ENCODE results near the gene BLCAP.
"Not testable (repeated sequence)": the region's sequence is repeated elsewhere in the genome, so short reads cannot be mapped to it uniquely, and the experiment has no call there.

The BLCAP gene

DNA sequence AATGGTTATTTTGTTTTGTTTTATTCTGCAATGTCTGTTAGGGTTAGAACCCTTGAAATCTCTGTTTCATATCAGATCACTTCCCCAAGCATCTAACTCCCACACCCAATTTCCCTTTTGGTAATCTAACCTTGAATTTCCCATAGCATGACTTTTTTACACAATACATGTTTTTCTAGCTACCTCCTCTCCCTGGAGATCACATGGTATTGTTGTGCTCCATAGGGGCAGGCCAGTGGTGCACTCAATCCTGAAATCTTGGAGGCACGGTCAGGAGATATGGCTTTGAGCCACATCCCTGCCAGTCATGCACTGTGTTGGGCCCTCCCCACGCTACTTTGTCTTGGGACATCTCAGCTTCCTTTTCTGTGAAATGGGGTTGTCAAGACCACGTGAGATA, 43.3 kb downstream of the BLCAP start:
- no peak for DNase-seq (ENCODE audit: low read depth in 2 of 2)

DNA sequence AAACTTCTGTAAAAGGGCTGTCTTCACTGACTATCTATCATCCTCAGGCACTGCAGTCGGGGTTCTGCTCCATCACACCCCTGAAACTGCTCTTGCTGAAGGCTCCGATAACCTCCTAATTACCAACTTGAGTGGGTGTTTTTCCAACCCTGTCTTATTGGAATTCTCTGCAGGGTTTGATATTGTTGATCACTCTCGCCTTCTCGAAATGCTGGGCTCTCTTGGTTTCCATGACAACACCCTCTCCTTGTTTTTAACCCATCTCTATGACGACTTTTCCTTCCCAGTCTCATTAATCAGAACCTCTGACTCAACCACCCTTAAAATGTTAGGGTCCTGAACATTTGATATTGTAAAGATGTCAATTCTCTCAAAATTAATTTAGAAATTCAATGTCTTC, 46.1 kb downstream of the BLCAP start:
- DNase-seq (ENCODE audit: low read depth in 2 of 2), result no peak

DNA sequence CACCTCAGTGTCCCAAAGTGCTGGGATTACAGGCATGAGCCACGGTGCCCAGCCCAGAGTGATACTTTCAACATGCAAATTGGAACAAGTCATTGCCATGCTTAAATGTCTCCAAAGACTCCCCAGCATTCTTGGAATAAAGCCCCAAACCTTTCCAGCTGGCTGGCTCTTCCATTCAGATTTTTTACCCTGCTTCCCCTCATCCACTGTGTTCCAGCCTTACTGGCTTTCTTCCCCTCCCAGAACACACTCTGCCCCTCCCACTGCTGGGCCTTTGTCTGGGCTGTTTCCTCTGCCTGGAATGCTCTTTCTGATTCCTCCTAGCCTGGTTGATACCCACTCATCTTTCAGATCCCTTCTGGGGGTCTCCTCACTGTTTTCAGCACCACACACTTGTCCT, 46.8 kb downstream of the BLCAP start:
- DNase-seq (ENCODE audit: low read depth in 2 of 2), result no peak

DNA sequence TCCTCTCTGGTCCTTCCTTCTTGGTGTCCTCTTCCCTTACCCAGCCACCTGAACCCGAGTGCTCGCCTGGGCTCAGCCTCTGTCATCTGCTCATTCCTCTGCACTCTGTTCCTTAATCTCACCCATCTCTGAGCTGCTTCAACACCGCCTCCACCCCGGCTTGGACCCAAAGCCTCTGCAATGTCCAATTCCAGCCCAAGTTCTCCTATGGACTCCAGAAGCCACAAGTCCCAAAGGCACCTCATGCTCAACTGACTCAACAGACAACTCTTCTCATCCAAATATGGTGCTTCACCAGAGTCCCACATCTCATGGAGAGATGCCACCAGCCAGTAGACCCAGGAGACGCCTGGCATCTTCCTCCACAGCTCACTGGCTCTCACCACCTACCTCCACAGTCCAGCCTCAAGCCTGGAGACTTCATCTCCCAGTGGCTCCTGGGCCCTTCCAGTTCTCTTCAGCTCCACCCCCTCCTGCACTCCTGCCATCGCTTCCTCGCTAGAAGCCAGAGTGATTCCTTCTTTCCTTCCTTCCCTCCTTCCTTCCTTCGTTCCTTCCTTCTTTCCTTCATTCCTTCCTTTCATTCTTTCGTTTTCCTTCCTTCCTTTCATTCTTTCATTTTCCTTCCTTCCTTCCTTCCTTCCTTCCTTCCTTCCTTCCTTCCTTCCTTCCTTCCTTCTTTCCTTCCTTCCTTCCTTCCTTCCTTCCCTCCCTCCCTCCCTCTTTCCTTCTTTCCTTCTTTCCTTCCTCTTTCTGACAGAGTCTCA, 47.6 kb downstream of the BLCAP start:
- DNase-seq (ENCODE audit: low read depth in 2 of 2), result no peak

DNA sequence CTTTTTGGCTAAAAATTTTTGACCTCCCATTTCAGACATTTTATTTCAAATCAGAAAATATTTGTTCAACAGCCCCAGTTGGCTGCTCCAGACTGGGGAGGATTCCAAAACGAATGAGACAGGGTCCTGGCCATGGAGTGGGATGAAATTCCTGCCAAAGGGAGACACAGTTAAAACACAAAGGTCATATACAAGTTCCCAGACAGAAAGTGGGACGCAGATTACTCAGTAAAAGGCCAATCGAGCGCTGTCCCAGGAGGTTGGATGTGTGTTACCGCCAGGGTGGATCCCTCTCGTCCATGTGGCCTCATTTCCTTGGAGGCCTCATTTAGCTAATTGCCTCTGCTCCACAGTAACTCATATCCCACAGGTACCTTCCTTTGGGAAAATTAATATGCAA, 48.4 kb downstream of the BLCAP start:
- no peak for DNase-seq (ENCODE audit: low read depth in 2 of 2)

DNA sequence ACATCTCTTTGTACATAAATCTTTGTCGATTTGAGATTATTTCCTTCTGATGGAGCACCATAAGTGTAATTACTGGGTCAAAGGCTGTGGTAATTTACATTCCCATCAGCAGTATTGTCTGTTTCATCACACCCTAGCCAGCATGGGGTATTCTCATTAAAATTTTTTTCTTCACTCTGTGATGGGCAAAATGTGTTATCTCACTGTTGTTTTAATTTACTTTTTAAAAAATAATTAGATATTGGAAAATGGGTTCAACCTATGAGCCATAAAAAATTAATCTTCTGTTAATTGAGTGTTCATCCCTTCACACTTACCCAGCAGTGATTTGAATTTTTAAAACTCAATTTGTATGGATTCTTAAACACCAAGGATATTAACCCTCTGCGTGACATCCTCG, 50.6 kb downstream of the BLCAP start:
- DNase-seq (ENCODE audit: low read depth in 2 of 2), result no peak

DNA sequence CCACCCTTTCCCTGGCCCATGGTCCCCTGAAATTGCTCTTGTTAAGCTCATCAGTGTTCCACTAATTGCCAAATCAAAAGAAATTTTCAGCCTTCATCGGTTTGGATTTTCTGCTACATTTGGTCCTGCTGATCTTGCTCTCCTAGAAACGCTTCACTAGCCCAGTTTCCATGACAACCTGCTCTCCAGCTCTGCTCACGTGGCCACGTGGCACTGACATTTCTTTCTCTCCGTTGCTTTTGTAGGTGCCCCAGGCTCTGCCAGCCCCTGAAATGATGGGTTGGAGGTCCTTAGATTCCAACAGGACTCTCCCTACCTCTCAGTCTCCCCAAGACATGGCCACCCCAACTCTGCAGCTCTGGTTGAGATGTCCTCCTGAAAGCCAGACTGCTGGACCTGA, 52.4 kb downstream of the BLCAP start:
- DNase-seq (ENCODE audit: low read depth in 2 of 2), result no peak

DNA sequence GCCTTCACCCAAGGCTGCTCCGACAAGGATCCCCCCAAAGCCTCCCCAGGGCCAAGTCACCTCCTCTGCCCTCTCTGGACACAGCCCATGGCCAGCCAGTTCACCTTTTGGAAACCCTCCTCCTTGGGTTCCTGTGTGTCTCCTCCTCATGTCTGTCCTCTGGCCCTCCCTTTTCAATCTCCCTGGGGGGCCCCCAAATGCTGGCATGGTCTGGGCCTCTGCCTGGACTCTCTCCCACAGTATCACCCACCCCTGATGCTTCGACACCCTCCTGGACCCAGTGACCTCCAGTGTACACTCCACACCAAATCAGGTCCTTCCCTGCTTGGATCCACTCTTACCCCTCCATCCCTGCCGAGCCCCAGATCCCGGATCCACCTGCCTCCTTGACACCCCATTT, 53.3 kb downstream of the BLCAP start:
- DNase-seq (ENCODE audit: low read depth in 2 of 2), result no peak

DNA sequence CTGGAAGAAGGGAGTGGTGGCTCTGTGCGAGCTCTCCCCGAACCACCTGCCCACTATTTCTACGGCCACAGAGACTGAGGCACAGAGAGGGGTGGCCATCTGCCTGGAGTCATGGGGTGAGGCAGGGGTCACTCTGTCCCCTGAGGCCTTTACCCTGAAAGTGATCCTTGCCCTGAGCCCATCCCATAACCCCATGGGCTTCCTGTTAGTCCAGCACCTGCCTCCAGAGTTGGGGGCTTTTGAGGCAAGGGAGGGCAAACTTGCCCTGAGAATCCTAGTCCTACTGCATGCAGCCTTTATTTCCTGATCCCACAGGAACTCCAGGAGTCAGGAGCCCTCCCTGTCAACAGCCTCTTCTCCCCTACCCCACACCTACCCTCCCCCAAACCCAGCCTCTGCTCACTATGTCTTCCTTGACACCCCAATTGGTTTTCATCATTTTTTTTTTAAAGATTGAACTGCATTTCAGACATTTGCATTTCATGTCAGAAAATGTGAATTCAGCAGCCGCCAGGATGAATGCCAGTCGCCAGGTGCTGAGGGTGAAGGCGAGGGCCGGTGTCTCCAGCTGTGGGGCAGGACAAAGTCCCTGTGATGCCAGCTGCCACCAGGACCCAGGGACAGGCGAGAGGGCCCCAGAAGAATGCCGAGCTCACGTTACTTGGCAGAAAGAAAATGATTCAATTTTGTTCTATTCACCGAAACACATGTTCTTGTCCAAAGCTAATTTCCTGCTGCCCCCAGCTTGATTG, 54.3 kb downstream of the BLCAP start:
- DNase-seq (ENCODE audit: low read depth in 2 of 2), result no peak

DNA sequence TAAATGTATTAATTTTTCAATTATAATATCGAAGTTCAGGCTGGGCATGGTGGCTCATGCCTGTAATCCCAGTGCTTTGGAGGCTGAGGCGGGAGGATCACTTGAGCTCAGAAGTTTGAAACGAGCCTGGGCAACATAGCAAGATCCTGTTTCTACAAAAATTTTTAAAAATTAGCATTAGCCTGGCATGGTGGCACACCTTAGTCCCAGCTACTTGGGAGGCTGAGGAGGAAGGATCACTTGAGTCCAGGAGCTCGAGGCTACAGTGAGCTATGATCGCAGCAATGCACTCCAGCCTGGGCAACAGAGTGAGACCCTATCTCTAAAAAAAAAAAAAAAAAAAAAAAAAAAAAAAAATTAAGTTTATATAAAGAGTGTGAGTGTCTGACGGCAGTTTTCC, 55.2 kb downstream of the BLCAP start:
- not testable (repeated sequence) for DNase-seq (ENCODE audit: low read depth in 2 of 2)

DNA sequence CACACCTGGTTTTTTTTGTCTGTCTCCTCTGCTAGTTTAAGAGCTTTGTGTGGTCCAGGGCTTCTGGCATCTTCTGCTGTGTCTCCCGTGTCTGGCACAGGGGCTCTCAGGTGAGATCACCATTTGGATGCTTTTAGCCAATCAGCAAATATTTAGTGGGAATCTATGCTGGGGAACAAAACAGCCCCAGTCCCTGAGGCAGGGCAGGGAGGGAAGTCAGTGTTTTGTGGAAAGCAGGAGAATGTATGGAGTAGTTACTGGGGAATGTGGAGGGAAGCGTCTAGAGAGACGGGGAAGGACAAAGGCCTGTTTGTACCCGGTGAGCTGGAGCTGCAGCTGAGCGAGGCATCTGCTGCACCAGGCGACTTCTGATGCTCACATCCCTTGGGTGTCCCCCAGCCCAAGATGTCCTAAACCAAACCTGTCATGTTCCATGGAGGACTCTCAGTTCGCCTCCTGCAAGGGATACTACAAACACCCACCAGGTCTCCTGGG, 55.9 kb downstream of the BLCAP start:
- no peak for DNase-seq (ENCODE audit: low read depth in 2 of 2)

DNA sequence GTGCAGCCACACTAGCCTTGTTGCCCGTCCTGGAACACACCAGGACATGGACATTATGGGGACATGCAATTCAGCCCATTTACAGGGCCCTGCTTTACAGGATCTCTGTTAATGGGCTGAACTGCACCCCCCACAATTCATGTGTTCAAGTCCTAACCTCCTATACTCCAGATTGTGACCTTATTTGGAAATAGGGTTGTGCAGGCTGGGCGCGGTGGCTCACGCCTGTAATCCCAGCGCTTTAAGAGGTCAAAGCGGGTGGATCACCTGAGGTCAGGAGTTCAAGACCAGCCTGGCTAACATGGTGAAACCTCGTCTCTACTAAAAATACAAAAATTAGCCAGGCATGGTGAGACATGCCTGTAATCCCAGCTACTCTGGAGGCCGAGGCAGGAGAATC, 57.5 kb downstream of the BLCAP start:
- DNase-seq (ENCODE audit: low read depth in 2 of 2), result not testable (repeated sequence)

DNA sequence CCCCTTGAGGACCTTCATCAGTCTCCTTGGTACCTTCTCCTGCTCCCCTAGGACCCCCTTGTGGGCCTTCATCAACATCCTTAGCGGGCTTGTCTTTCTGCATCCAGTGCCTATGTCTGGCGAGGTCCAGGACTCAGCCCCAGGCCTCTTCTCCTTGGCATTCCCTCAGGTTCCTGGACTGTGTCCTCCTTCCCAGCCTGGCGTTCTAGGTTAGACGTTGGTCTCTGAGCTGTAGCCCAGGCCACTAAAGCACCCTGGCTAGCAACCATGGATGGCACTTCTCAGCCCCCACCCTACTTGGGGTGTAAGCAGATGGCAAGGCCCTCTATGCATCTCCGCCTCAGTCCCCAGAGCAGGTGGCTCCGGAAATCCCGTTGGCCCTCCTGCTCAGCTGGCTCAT, 58.1 kb downstream of the BLCAP start:
- DNase-seq (ENCODE audit: low read depth in 2 of 2), result no peak

DNA sequence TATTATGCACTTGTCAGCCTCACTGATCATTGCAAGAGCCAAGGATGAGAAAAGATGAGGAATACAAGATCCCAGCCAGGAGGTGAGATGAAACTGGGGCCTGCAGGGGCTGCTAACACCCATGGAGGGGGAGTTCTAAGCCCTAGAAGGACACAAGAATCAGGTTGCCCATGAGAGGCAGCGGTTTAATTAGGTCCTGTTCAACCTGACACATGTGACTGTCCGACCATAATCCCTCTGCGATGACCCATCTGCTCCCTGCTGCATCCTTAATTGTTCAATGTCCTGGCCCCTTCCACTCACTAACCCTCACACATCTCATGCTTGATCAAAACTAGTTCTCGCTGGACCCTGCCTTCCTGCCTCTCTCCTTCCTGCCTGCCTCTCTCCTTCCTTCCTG, 58.8 kb downstream of the BLCAP start:
- DNase-seq (ENCODE audit: low read depth in 2 of 2), result no peak

Data from stimulated activated CD4-positive, alpha-beta T cell treated with anti-CD3 and anti-CD28 coated beads, Interleukin-15, amount 100 ng/mL, for 48 hours (primary cell).